GM12891 (cell line): Measurements from ENCODE around the gene TEC.

ENCODE experiments used
- DNase-seq: peaks from one replicate; pipeline ENCODE4 v3.0.0; 2011; ENCODE audit warnings: low spot score; ENCODE audit not compliant: insufficient read length
- FAIRE-seq: peaks from 2 replicates; lab custom pipeline; 2011; peaks lifted over from hg19 to GRCh38; lab: Jason Lieb, UNC
- PAX5 ChIP-seq: IDR thresholded peaks from 2 replicates; pipeline ENCODE4 v1.6.1; 2011; ENCODE audit warnings: low read length, moderate library complexity, mild to moderate bottlenecking; ENCODE audit not compliant: insufficient read depth, severe bottlenecking
- POLR2A ChIP-seq: IDR thresholded peaks from 2 replicates; pipeline ENCODE4 v1.6.1; 2011; ENCODE audit warnings: low read depth, low read length, control low read depth
- POLR2AphosphoS5 ChIP-seq: IDR thresholded peaks from 2 replicates; pipeline ENCODE4 v1.6.1; 2011; ENCODE audit warnings: low read depth, low read length, control low read depth
- POU2F2 ChIP-seq: IDR thresholded peaks from 2 replicates; pipeline ENCODE4 v1.6.1; 2011; ENCODE audit warnings: low read depth, mild to moderate bottlenecking, control low read depth, low read length, moderate library complexity
- SPI1 ChIP-seq: IDR thresholded peaks from 2 replicates; pipeline ENCODE4 v1.6.1; 2011; ENCODE audit warnings: low read depth, low read length, control low read depth
- TAF1 ChIP-seq: IDR thresholded peaks from 2 replicates; pipeline ENCODE4 v1.6.1; 2011; ENCODE audit warnings: low read depth, low read length, control low read depth

TEC gene

DNA sequence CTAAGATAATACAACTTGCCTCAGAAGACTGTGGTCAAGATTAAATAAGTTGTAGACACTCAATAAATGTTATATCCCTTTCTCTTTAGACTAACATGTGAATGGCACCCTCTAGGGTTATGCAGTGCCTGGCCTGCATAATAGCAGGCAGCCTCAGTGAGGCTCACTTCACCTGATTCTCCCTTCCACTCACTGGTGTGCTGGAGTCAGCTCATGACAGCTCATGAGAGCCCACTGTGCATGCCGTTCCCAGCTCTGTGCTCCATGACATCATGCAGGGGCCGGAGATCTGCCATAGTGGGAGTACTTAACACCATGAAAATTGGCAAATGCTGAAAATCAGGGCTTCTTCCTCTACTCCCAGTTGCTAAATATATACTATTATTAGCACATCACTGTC, 64.5 kb downstream of the TEC start:
- FAIRE-seq (no peak), DNase-seq (no peak)
- TF ChIP-seq POU2F2 (no peak), POLR2AphosphoS5 (no peak), PAX5 (no peak), SPI1 (no peak), TAF1 (no peak), POLR2A (no peak)

DNA sequence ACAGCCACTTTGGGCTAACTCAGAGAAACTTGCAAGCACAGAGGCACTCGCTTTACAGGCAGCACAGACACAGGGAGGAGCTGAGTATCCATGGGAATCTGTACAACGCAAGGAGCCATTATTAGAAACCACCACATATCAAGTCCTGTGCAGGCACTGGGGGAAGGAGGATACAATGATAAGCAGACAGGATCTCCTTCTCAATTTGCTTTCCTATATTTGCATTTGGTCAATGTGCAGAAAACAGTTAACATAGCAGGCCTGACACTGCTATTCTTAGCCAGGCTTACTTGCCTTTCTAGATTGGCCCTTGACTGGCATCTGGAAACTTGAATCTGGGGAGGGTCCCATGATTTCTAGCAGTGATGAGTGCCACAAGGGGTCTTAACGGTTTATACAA, 65.8 kb downstream of the TEC start:
- no peak for FAIRE-seq
- no peak for DNase-seq

DNA sequence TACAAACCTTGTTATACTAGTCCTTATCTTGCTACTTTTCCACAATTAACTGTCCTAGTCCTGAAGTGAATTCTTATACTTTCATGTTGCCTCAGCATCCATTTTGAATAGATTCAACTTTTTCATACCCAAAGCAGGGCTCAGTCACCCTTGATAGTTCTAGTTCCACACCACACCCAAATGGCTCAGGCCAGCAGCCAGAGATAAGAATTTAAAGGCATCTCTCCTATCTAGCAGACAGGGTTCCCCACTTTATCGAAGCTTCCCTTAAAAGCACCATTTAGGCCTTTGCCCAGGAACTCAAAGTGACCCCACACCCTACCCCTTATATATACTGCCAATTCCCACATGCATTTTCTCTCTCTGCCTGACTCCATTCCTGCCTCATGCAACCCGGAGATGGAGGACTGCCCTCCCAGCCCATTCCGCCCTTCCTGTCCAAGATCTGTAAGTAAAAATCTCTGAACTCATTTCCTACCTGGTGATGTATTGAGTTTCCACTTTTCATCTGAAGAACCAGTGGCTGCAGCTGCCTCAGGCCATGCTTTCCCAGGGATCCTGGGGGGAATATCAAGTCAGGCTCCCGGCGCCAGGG, 71.9 kb downstream of the TEC start:
- DNase-seq (no peak), FAIRE-seq (no peak)
- no peak for TF ChIP-seq SPI1
- TF ChIP-seq POLR2A = no peak
- no peak for TF ChIP-seq POLR2AphosphoS5
- TF ChIP-seq PAX5 = no peak
- TF ChIP-seq TAF1 = no peak
- TF ChIP-seq POU2F2 = no peak

More for the DNA sequence above, 65.8 kb downstream of the TEC start:
- TF ChIP-seq SPI1 (no peak), TAF1 (no peak), POLR2AphosphoS5 (no peak; the same call in 1 of the 2 replicates), POLR2A (no peak; the same call in 1 of the 2 replicates), PAX5 (no peak), POU2F2 (no peak)

DNA sequence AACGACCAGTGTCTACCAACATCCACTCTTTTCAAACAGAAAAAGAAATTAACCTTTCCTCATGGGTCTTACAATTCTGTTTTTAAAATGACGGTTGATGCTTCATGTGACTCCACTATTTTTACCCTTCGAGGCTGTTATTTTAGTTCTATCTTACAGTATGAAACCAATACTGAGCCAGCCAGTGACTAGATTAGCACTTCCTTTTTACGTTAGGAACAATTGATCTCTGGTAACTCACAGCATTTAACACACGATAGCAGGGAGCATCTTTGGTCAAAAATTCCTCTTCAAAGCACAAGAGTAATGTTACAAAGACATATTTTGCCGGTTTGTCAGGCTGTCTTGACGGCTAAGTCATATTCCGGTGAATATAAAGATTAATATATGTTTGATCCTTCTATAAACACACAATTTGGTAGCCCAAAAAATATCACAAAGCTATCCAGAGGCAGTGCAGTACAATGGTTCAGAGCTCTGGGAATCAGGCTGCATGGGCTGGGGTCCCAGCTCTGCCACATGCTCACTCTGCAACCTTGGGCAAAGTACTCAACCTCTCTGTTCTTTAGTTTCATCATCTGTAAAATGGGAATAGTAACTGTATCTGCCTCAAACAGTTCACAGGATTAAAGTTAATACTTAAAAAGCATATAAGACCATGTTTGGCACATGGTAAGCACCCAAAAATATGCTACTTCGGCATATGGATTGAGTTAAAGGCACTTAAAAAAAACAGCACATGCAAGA, 72.7 kb downstream of the TEC start:
- peak; percentile 95 for FAIRE-seq
- DNase-seq = no peak
- TF ChIP-seq SPI1 (peak; percentile 94), PAX5 (no peak), POU2F2 (no peak), POLR2A (peak; percentile 52; the same call in 1 of the 2 replicates), TAF1 (peak; percentile 30; the same call in 1 of the 2 replicates), POLR2AphosphoS5 (no peak; the same call in none of the 2 replicates)

DNA sequence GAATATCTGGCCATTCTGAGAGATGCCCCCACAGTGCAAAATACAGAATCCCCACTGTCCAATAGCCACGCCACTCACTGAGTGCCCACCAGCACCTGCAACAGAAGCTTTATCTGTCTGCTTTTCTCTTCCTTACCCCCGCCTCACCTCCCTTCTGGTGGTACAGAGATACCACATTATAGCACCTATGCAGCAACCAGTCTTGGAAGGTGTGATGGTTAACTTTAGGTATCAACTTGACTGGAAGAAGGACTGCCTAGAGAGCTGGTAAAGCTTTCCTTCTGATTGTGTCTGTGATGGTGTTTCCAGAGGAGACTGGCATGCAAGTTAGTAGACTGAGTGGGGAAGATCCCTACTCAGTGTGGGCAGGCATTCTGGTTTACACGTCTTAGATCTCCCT, 73.8 kb downstream of the TEC start:
- no peak for FAIRE-seq

DNA sequence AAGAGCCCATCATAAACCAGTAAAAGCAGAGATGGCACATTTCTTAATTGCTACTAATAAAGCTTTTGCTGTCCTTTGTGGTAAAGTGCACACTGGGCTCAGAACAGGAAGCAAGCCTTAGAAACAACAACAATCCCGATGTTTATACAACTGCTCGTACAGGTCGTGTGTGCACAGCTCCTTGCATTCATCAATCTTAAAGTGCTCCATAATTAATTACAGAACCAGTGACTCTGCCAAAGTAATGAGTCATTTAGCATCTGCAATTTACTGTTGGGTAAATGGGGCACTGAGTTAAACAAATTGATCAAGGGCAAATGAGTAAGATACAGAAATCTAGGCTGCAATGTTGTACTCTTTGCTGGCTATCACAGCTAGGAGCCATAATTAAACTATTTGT, 74.3 kb downstream of the TEC start:
- TF ChIP-seq PAX5 (no peak), POLR2AphosphoS5 (no peak), POLR2A (no peak), POU2F2 (no peak), SPI1 (no peak), TAF1 (no peak)
- DNase-seq = no peak
- FAIRE-seq = peak; percentile 88

More for the DNA sequence above, 73.8 kb downstream of the TEC start:
- no peak for DNase-seq
- TF ChIP-seq POLR2A = no peak
- TF ChIP-seq POU2F2 = no peak
- no peak for TF ChIP-seq SPI1
- TF ChIP-seq TAF1 = no peak
- TF ChIP-seq PAX5 = no peak
- no peak for TF ChIP-seq POLR2AphosphoS5

DNA sequence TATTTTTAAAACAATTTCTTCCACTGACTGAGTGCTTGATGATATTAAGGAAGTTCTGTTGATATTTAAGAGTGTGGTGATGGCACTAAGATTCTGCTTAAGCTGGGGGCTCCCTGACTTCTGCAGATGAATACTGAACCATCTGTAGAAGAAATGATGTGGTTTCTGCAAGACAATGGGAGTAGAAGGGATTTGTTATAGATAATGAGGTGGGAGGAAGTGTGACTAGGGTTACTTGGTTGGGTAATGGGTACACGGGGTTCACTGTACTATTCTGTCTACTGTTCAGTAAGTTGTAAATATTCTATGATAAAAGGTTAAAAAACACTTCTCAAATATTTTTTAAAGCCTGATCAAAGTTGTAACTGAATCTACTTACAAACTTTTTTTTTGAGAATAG, 74.7 kb downstream of the TEC start:
- DNase-seq (no peak), FAIRE-seq (peak; percentile 51)
- TF ChIP-seq SPI1 (peak; percentile 53), POU2F2 (no peak), POLR2AphosphoS5 (no peak)

DNA sequence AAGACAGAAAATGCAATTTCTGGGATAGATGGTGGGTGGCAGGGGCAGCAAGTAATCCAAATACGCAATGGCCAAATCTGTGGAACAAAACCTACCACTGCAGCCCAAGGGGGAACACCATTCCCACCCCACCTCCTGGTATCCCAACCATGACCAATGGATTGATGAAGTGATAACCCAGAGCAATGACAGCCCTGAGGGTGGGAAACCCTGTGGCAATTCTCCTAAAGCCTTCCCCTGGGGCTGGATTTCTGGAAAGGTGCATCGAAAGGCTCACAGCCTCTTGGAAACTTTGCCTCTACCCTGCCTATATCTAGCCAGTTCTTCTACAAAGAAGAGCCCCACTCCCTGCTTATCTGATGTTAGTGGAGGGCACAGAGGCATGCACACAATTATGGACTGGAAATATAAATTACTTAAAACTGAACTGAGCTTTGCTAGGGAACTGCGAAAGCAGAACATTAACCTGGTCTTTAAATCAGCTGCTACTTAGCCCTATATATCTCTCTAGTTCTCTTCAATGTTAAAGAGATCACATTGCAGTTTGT, 75.6 kb downstream of the TEC start:
- FAIRE-seq (peak; percentile 31), DNase-seq (no peak)
- TF ChIP-seq POLR2AphosphoS5 = 0 out of 2 replicates have a peak, but pooled peaks have one; percentile 37
- peak; percentile 24; the same call in 1 of the 2 replicates for TF ChIP-seq POLR2A
- no peak for TF ChIP-seq TAF1
- TF ChIP-seq POU2F2 = no peak
